ENCODE measurements around the gene MYLK.

The MYLK gene

DNA sequence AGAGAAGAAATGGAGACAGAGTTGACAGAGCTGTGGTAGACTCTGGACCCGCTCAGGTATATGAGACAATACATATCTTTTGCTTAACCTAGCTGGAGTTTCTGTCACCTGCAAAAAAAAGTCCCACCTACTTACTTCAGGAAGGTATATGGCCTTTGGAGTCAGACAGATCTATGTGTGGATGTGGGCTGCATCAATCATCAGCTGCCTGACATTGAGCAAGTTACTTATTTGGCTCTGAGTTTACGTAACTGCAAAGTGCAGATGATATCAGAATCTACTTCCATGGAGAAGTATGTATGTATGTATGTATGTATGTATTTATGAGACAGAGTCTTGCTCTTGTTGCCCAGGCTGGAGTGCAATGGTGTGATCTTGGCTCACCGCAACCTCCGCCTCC, 124.3 kb downstream of the MYLK start:
- TF ChIP-seq, protein P1, sequence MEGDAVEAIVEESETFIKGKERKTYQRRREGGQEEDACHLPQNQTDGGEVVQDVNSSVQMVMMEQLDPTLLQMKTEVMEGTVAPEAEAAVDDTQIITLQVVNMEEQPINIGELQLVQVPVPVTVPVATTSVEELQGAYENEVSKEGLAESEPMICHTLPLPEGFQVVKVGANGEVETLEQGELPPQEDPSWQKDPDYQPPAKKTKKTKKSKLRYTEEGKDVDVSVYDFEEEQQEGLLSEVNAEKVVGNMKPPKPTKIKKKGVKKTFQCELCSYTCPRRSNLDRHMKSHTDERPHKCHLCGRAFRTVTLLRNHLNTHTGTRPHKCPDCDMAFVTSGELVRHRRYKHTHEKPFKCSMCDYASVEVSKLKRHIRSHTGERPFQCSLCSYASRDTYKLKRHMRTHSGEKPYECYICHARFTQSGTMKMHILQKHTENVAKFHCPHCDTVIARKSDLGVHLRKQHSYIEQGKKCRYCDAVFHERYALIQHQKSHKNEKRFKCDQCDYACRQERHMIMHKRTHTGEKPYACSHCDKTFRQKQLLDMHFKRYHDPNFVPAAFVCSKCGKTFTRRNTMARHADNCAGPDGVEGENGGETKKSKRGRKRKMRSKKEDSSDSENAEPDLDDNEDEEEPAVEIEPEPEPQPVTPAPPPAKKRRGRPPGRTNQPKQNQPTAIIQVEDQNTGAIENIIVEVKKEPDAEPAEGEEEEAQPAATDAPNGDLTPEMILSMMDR (conservative IDR thresholded peaks at IDR 0.05; ENCODE audit: control insufficient read depth, insufficient read depth, low read depth, low read length) = no peak
- H3K4me3 ChIP-seq (ENCODE audit: control insufficient read depth, low read depth, low read length) = no peak overlapping the region
- DNase-seq (ENCODE audit: low read depth) = no peak

DNA sequence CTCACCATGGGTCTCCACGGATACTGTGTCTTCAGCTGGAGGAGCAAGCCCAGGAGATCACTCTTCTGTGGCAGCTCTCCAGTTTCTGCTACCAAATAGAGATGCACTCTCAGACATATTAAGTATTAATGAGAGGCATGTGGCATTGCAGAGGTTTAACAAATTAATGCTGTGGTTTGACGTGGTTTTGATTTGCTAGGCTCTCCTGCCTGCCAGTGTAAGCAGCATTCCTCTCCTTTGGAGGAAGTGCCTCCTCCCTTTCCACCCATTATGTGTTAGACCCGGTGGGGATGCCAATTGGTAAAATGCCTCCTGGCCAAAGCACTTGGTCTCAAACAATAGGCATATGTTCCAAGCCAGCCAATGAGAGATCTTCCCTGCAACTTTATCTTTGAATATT, 124.8 kb downstream of the MYLK start:
- TF ChIP-seq, protein P1 (conservative IDR thresholded peaks at IDR 0.05; ENCODE audit: control insufficient read depth, insufficient read depth, low read depth, low read length) = no peak
- DNase-seq (ENCODE audit: low read depth) = no peak
- H3K4me3 ChIP-seq (ENCODE audit: control insufficient read depth, low read depth, low read length) = no peak overlapping the region

DNA sequence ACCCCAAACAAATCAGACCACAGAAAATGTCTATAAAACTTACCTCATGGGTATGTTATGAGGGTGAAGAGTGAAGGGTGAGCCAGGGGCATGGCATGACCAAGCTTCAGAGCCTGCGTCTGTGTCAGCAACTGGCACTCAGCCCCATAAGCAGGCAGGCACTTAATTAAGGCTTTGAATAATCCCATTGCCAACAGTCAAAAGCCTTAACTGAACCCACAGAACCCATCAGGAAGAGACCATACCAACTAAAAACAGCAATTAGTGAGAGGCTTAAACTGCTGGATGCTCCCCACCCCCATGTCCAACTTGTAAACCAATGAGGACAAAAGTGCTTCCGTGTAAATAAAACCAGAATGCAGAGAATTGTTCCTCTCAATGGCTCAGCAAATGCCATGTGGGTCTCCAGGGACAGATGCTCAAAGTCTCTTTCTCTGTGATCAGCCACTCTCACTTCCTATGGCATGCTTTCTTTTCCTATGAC, 126.0 kb downstream of the MYLK start:
- TF ChIP-seq, protein P1 (conservative IDR thresholded peaks at IDR 0.05; ENCODE audit: control insufficient read depth, insufficient read depth, low read depth, low read length) = no peak
- no peak overlapping the region for H3K4me3 ChIP-seq (ENCODE audit: control insufficient read depth, low read depth, low read length)
- peak; percentile 70 for DNase-seq (ENCODE audit: low read depth)

DNA sequence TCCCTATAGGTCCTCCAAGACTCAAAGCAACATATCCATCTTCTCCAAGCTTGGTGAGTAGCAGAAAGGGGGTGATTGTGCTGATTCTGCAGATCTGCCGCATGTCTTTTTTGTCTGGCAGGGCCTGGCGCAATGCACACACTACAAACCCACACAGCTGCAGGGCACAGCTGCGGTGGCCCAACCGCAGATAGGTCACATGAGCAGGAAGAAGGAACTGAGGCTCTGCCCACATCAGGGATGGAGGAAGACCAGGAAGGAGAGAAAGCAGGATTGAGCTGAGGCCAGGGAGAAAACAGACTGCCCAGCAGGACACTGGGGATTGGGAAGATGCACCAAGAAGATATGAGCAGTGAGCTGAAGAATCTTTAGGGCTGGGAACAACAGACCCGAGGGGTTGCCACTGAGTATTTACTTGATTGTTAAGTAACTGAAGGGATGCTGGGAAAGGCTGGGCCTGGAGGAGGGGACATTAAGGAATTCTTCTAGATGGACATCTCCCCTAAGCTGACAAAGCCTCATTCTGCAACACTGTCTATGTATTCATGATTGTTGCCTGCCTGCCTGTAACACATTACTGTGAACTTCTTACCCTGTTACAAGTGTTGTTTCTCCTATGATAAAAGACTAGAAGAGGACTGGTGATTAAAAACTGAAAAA, 126.7 kb downstream of the MYLK start:
- no peak for DNase-seq (ENCODE audit: low read depth)
- H3K4me3 ChIP-seq (ENCODE audit: control insufficient read depth, low read depth, low read length) = no peak overlapping the region

DNA sequence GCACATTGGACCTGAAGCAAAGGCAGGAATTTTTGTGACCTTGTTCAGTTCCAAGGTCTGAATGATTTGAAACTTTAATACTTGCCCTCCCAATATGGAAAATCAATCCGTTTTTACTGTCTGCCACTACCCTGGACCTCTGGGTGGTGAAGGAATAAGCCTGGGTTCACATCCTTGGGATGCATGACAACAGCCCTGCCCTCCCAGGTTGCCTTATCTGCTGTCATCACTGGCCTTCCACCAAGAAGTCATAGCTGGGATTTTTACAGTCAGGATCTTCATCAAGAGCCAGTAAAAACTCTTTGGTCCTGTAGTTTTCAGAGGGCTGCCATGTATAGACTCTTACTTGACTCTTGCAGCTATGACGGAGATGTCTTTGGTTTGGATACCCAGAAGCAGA, 128.6 kb downstream of the MYLK start:
- TF ChIP-seq, protein P1 (conservative IDR thresholded peaks at IDR 0.05; ENCODE audit: control insufficient read depth, insufficient read depth, low read depth, low read length) = no peak
- no peak for DNase-seq (ENCODE audit: low read depth)
- no peak overlapping the region for H3K4me3 ChIP-seq (ENCODE audit: control insufficient read depth, low read depth, low read length)

More for the DNA sequence above, 126.7 kb downstream of the MYLK start:
- TF ChIP-seq, protein P1 (conservative IDR thresholded peaks at IDR 0.05; ENCODE audit: control insufficient read depth, insufficient read depth, low read depth, low read length) = no peak

DNA sequence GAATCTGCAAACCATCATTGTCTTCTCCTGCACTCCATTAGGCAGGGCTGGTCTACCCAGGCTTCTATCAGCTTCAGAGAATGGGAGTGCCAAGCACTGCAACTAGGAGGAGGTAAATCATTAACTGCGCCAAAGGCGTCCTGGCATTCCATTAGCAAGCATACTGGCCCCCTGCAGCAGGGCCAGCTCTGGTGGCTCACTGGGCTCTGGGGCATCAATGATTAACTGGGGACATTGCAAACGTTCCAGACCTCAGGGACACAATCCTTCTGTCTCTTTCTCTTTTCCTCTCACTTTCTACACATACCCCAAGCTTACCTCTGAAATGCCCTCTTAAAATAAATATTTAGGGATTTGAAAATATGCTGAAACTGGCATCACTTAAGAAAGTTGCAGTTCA, 129.0 kb downstream of the MYLK start:
- TF ChIP-seq, protein P1 (conservative IDR thresholded peaks at IDR 0.05; ENCODE audit: control insufficient read depth, insufficient read depth, low read depth, low read length) = no peak
- H3K4me3 ChIP-seq (ENCODE audit: control insufficient read depth, low read depth, low read length) = no peak overlapping the region
- DNase-seq (ENCODE audit: low read depth) = no peak

All from fibroblast of mammary gland (primary cell).